ENCODE data around the gene GNB4. TPM values are rescaled to one million over a fixed set of nuclear protein-coding genes. Genes with fewer than 3 reads are reported as not detected.
A peak's percentile ranks its signal among the peaks of the same experiment; 100 is the strongest.

Gene GNB4
- total RNA-seq, 1 donor from 2014 or later = 18.7 TPM

DNA sequence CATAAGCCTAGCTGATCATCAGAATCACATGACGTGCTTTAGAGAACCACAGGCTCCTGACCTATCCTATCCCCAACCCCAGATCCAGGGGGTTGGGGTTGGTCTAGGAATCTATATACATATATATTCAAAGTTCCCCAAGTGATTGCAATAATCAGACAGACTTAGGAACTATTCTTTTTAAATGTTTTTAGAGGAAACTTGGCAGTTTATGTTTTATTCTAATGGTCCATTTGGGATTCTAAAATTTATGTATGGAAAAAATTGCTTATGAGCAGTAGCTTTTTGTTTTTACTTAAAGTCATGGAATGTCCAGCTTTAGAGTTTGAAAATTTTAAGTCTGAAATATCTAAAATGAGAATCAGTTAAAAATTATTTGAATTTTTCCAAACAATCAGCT lies 81.6 kb downstream of the GNB4 start:
- no peak for DNase-seq (ENCODE audit: low spot score in 2 of 2, unreplicated experiment in 2 of 2)
- H3K36me3 Mint-ChIP-seq = peaks cover 23% of the 10 kb centered on the region
- TF ChIP-seq, protein P1, sequence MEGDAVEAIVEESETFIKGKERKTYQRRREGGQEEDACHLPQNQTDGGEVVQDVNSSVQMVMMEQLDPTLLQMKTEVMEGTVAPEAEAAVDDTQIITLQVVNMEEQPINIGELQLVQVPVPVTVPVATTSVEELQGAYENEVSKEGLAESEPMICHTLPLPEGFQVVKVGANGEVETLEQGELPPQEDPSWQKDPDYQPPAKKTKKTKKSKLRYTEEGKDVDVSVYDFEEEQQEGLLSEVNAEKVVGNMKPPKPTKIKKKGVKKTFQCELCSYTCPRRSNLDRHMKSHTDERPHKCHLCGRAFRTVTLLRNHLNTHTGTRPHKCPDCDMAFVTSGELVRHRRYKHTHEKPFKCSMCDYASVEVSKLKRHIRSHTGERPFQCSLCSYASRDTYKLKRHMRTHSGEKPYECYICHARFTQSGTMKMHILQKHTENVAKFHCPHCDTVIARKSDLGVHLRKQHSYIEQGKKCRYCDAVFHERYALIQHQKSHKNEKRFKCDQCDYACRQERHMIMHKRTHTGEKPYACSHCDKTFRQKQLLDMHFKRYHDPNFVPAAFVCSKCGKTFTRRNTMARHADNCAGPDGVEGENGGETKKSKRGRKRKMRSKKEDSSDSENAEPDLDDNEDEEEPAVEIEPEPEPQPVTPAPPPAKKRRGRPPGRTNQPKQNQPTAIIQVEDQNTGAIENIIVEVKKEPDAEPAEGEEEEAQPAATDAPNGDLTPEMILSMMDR (IDR thresholded peaks at IDR 0.05; ENCODE audit: unreplicated experiment) = no peak
- no peaks in the 10 kb centered on the region for H3K4me1 Mint-ChIP-seq
- no peak overlapping the region for H3K27ac Mint-ChIP-seq
- H3K9me3 Mint-ChIP-seq = no peaks in the 10 kb centered on the region
- H3K4me3 Mint-ChIP-seq = no peak overlapping the region
- H3K27me3 Mint-ChIP-seq (ENCODE audit: low read depth) = no peaks in the 10 kb centered on the region

DNA sequence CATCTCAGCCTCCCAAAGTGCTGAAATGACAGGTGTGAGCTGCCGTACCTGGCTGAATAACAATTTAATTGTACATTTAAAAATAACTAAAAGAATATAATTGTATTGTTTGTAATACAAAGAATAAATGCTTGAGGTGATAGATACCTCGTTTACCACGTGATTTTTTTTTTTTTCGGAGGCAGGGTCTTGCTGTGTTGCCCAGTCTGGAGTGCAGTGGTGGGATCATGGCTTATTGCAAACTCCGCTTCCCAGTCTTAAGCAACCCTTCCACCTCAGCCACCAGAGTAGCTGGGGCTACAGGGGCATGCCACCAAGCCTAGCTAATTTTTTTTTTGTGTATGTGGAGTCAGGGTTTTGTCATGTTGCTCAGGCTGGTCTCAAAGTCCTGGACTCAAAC lies 87.9 kb downstream of the GNB4 start:
- no peak for DNase-seq (ENCODE audit: low spot score in 2 of 2, unreplicated experiment in 2 of 2)
- H3K4me3 Mint-ChIP-seq = no peak overlapping the region
- peaks cover 36% of the 10 kb centered on the region for H3K36me3 Mint-ChIP-seq
- TF ChIP-seq, protein P1 (IDR thresholded peaks at IDR 0.05; ENCODE audit: unreplicated experiment) = no peak
- H3K4me1 Mint-ChIP-seq = no peaks in the 10 kb centered on the region
- no peaks in the 10 kb centered on the region for H3K9me3 Mint-ChIP-seq
- H3K27me3 Mint-ChIP-seq (ENCODE audit: low read depth) = no peaks in the 10 kb centered on the region
- H3K27ac Mint-ChIP-seq = no peak overlapping the region

DNA sequence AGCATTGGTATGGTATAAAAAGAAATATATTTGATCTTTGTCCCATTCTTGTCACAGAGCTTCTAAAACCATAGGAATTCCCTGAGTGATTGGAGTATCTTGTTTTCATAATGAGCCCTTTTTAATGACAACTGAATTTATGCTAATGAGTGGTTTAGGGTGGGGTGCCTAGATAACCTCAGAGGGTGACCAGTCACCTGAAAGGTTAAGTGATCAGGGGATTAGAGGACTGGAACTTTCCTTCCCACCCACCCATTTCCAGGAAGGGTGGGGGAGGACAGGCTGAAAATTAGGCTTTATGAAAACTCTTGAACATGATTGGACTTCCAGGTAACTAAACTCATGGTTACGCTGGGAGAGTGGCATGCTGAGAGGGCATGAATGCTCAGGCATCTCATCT lies 95.3 kb downstream of the GNB4 start:
- TF ChIP-seq, protein P1 (IDR thresholded peaks at IDR 0.05; ENCODE audit: unreplicated experiment) = no peak
- Mint-ChIP-seq H3K4me3 (no peak overlapping the region), H3K4me1 (no peaks in the 10 kb centered on the region), H3K27me3 (ENCODE audit: low read depth) (no peaks in the 10 kb centered on the region), H3K36me3 (peaks cover 51% of the 10 kb centered on the region), H3K27ac (no peak overlapping the region), H3K9me3 (no peaks in the 10 kb centered on the region)
- no peak for DNase-seq (ENCODE audit: low spot score in 2 of 2, unreplicated experiment in 2 of 2)

DNA sequence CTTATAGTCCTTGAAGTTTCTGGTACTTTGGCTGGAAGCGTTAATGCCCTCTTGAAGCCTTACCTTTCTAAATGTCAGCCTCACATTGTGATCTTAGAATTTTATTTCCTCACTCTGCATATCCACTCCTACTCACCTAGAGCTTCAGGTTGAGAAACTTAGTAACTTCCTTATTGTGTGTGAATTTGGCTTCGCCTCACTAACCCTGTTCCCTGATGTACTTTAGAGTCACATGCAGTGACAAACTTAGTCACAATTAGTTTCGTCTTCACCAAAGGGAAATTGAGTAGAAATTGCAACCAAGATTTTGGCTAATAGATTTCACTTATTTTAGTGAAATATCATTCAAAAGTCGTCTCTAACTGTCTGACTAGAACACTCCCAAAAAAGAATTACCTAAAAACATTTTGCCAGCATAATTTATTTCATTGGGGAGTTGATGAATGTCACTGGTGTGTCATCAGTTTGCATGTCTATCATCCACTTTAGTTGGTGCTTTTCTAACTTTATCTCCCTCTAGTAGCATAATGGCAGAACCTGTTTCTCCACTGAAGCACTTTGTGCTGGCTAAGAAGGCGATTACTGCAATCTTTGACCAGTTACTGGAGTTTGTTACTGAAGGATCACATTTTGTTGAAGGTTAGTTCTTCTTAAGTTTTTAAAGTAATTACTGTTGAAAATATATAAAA lies 102.8 kb downstream of the GNB4 start:
- Mint-ChIP-seq H3K36me3 (peaks cover 10% of the 10 kb centered on the region), H3K9me3 (no peaks in the 10 kb centered on the region), H3K4me3 (peak overlapping the region; percentile 100), H3K27ac (peak overlapping the region; percentile 99), H3K27me3 (ENCODE audit: low read depth) (no peaks in the 10 kb centered on the region), H3K4me1 (peaks cover 6% of the 10 kb centered on the region)
- TF ChIP-seq, protein P1 (IDR thresholded peaks at IDR 0.05; ENCODE audit: unreplicated experiment) = no peak
- DNase-seq (ENCODE audit: low spot score in 2 of 2, unreplicated experiment in 2 of 2) = no peak

DNA sequence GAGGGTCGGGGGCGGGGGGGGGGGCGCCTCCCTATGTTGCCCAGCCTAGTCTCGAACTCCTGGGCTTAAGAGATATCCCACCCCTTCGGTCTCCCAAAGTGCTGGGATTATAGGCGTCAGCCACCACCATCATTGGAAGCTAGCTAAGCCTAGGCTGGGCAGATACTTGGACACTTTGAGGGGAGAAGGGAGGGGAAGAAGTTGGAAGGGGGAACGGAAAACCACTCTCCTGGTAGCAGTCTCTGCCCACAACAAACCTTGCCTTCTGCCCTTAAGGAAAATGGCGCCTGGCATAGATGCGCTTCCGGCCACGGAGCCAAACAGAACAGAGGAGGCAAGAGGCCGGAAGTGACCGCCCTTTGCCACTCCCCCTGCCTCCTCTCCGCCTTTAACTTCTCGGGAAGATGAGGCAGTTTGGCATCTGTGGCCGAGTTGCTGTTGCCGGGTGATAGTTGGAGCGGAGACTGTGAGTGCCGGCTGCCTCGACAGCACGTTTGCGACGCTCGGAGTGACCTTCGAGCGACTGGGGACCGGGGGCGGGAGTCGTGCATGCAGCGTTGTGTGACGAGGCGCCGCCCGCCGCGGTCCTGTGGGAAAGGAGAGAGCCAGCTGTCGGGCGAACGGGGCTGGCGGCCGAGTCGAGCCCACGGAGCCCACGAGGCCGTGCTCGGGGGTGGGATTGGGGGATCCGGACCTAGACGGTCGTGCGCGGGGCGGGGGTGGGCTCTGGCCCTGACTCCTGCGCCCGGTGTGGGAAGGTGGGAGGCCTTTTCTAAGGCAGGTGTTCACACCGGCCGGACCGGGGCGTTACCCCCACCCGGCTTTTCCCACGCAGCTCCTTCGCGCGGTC lies 103.7 kb downstream of the GNB4 start, which contains the start of gene MFN1:
MFN1 (plus strand) TSS at position 365 of the 850 bp plus-strand sequence. CDS start 1,143 bp downstream, outside the sequence.
- peaks cover 7% of the 10 kb centered on the region for H3K36me3 Mint-ChIP-seq
- peak within 1 kb of the TSS; percentile 99 for H3K27ac Mint-ChIP-seq
- H3K4me3 Mint-ChIP-seq = peak within 1 kb of the TSS; percentile 100
- TF ChIP-seq, protein P1 (IDR thresholded peaks at IDR 0.05; ENCODE audit: unreplicated experiment) = no peak
- H3K27me3 Mint-ChIP-seq (ENCODE audit: low read depth) = no peaks in the 10 kb centered on the region
- no peaks in the 10 kb centered on the region for H3K9me3 Mint-ChIP-seq
- H3K4me1 Mint-ChIP-seq = peaks cover 6% of the 10 kb centered on the region
- peak; percentile 64 to 85 for DNase-seq (ENCODE audit: low spot score in 2 of 2, unreplicated experiment in 2 of 2)

Other genes with a start within 250 kb of the GNB4 start
- gene KCNMB3, start 200.4 kb downstream of the GNB4 start, total RNA-seq = 4.1 to 5.2 TPM (median 4.9 TPM) in 3 replicates
- 38.8 to 40.6 TPM (median 40.2 TPM) in 3 replicates for gene ZNF639, start 128.4 kb downstream of the GNB4 start, total RNA-seq
- gene MFN1, start 103.8 kb downstream of the GNB4 start, total RNA-seq = 61.0 to 65.5 TPM (median 64.7 TPM) in 3 replicates
- gene ACTL6A, start 111.5 kb upstream of the GNB4 start, total RNA-seq = 43.5 to 45.2 TPM (median 44.2 TPM) in 3 replicates
- gene MRPL47, start 153.2 kb upstream of the GNB4 start, total RNA-seq = 31.1 to 33.0 TPM (median 32.7 TPM) in 3 replicates
- 63.8 to 67.5 TPM (median 66.9 TPM) in 3 replicates for gene NDUFB5, start 153.3 kb upstream of the GNB4 start, total RNA-seq
- gene USP13, start 201.6 kb upstream of the GNB4 start, total RNA-seq = 10.3 to 11.3 TPM (median 10.6 TPM) in 3 replicates